ENCODE measurements around the gene SLC25A23.
A peak's percentile ranks its signal among the peaks of the same experiment; 100 is the strongest.

DNA sequence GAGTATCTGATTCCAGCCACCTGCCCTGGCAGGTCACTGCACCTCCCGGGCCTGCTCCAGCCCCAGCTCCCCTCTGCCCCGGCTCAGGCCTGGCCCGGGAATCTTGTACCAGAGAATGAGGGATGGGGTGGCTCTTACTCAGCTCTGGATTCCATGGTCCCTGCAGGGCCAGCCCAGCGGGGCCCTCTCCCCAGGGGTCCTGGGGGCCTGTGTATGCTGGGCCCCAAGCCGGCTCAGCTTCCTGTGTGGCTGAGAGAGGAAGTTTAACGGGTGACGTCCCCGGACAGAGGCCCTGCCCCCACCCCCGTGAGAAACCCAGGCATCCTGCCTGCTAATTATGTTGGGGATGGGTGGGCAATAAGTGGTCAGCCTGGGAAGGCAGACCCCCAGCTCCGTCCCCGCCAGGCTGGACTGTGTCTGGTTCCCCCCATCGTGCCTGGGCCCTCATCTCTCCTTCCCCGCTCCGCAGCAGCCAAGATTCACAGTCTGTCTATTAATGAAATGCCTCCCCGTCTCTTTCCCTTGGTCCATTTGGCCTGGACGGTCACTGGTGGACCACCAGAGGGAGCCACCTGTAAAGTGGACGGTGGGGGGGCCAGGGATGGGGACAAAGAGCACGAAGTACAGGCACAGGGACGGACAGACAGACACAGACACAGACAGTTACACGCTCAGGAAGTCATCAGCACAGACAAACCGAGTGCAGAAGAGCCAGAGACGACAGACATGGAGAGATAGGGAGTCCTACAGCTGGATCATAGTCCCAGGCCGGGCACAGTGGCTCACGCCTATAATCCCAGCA is 22.1 kb upstream of the SLC25A23 start, which contains the start of gene DENND1C:
- TF ChIP-seq POLR2AphosphoS5 (IDR thresholded peaks at IDR 0.05; ENCODE audit: low read depth) (no peak), REST (IDR thresholded peaks at IDR 0.05; ENCODE audit: unreplicated experiment) (no peak), EZH2phosphoT487 (IDR thresholded peaks at IDR 0.05; ENCODE audit: unreplicated experiment) (no peak), EZH2 (IDR thresholded peaks at IDR 0.05; ENCODE audit: low read depth, unreplicated experiment) (no peak), JUNB (IDR thresholded peaks at IDR 0.05; ENCODE audit: unreplicated experiment) (no peak)
- TF ChIP-seq, protein P1, sequence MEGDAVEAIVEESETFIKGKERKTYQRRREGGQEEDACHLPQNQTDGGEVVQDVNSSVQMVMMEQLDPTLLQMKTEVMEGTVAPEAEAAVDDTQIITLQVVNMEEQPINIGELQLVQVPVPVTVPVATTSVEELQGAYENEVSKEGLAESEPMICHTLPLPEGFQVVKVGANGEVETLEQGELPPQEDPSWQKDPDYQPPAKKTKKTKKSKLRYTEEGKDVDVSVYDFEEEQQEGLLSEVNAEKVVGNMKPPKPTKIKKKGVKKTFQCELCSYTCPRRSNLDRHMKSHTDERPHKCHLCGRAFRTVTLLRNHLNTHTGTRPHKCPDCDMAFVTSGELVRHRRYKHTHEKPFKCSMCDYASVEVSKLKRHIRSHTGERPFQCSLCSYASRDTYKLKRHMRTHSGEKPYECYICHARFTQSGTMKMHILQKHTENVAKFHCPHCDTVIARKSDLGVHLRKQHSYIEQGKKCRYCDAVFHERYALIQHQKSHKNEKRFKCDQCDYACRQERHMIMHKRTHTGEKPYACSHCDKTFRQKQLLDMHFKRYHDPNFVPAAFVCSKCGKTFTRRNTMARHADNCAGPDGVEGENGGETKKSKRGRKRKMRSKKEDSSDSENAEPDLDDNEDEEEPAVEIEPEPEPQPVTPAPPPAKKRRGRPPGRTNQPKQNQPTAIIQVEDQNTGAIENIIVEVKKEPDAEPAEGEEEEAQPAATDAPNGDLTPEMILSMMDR (conservative IDR thresholded peaks at IDR 0.05; ENCODE audit: low read depth in 2 of 2) = peak; percentile 77 to 82
